Measurements from ENCODE around the gene IARS1.

Gene IARS1

GRCh38 chr9:92276331-92277032 lies 17.0 kb downstream of the IARS1 start:
- Histone ChIP-seq H3K9me2 (replicated peaks; ENCODE audit: low read depth, low read length) (no peaks in the 10 kb centered on the region), H4K20me1 (ENCODE audit: insufficient read depth, low read length, poor library complexity, severe bottlenecking) (peaks cover 16% of the 10 kb centered on the region), H3F3A (ENCODE audit: low read depth) (peaks cover 8% of the 10 kb centered on the region; the same call in 1 of the 2 replicates), H3K4me1 (ENCODE audit: insufficient read depth, low read length, poor library complexity, severe bottlenecking) (peaks cover 11% of the 10 kb centered on the region), H3K9ac (ENCODE audit: low read depth, low read length, poor library complexity, severe bottlenecking) (no peak overlapping the region), H3K4me2 (ENCODE audit: low read depth, low read length, poor library complexity, severe bottlenecking) (peak overlapping the region; percentile 35), H3K36me3 (ENCODE audit: insufficient read depth, low read length) (peaks cover 99% of the 10 kb centered on the region), H3K79me2 (ENCODE audit: insufficient read depth, low read length) (peaks cover 5% of the 10 kb centered on the region; the same call in 1 of the 2 replicates), H3K4me3 (ENCODE audit: low read length, poor library complexity, severe bottlenecking) (no peak overlapping the region), H3K27me3 (ENCODE audit: insufficient read depth, low read length, poor library complexity, severe bottlenecking) (no peaks in the 10 kb centered on the region), H3K9me3 (ENCODE audit: insufficient read depth, low read depth, low read length) (no peaks in the 10 kb centered on the region), H2AFZ (ENCODE audit: low read length) (no peak overlapping the region)
- TF ChIP-seq, protein P1, sequence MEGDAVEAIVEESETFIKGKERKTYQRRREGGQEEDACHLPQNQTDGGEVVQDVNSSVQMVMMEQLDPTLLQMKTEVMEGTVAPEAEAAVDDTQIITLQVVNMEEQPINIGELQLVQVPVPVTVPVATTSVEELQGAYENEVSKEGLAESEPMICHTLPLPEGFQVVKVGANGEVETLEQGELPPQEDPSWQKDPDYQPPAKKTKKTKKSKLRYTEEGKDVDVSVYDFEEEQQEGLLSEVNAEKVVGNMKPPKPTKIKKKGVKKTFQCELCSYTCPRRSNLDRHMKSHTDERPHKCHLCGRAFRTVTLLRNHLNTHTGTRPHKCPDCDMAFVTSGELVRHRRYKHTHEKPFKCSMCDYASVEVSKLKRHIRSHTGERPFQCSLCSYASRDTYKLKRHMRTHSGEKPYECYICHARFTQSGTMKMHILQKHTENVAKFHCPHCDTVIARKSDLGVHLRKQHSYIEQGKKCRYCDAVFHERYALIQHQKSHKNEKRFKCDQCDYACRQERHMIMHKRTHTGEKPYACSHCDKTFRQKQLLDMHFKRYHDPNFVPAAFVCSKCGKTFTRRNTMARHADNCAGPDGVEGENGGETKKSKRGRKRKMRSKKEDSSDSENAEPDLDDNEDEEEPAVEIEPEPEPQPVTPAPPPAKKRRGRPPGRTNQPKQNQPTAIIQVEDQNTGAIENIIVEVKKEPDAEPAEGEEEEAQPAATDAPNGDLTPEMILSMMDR (conservative IDR thresholded peaks at IDR 0.05; ENCODE audit: low read length): no peak
- no peak for TF ChIP-seq EZH2phosphoT487 (IDR thresholded peaks at IDR 0.05; ENCODE audit: borderline replicate concordance)

- no peak overlapping the region for H3K4me2 ChIP-seq (ENCODE audit: low read depth, low read length, poor library complexity, severe bottlenecking)
- H3K9ac ChIP-seq (ENCODE audit: low read depth, low read length, poor library complexity, severe bottlenecking): no peak overlapping the region
- H3K27me3 ChIP-seq (ENCODE audit: insufficient read depth, low read length, poor library complexity, severe bottlenecking): no peaks in the 10 kb centered on the region
- no peak overlapping the region for H3K4me3 ChIP-seq (ENCODE audit: low read length, poor library complexity, severe bottlenecking)
- H3K4me1 ChIP-seq (ENCODE audit: insufficient read depth, low read length, poor library complexity, severe bottlenecking): peaks cover 11% of the 10 kb centered on the region
- H3K79me2 ChIP-seq (ENCODE audit: insufficient read depth, low read length): peaks cover 4% of the 10 kb centered on the region; the same call in 1 of the 2 replicates
- H3F3A ChIP-seq (ENCODE audit: low read depth): peaks cover 8% of the 10 kb centered on the region; the same call in 1 of the 2 replicates
- H4K20me1 ChIP-seq (ENCODE audit: insufficient read depth, low read length, poor library complexity, severe bottlenecking): peaks cover 16% of the 10 kb centered on the region
- H3K9me2 ChIP-seq (replicated peaks; ENCODE audit: low read depth, low read length): no peaks in the 10 kb centered on the region
- no peaks in the 10 kb centered on the region for H3K9me3 ChIP-seq (ENCODE audit: insufficient read depth, low read depth, low read length)
- H2AFZ ChIP-seq (ENCODE audit: low read length): no peak overlapping the region
- TF ChIP-seq, protein P1 (conservative IDR thresholded peaks at IDR 0.05; ENCODE audit: low read length): no peak
- TF ChIP-seq EZH2phosphoT487 (IDR thresholded peaks at IDR 0.05; ENCODE audit: borderline replicate concordance): no peak
- H3K36me3 ChIP-seq (ENCODE audit: insufficient read depth, low read length): peaks cover 99% of the 10 kb centered on the region
Measured at GRCh38 chr9:92275541-92275940, 18.0 kb downstream of the IARS1 start.

DNA sequence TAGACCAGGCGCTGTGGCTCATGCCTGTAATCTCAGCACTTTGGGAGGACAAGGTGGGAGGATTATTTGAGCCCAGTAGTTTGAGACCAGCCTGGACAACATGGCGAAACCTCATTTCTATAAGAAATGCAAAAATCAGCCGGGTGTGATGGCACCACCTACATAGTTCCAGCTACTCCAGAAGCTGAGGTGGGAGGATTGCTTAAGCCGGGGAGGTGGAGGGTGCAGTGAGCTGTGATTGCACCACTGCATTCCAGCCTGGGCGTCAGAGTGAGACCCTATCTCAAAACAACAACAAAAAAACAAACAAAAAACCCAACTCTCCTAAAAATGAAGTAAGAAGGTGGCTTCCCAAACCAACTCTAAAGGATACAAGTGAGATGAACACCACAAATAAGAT lies 23.0 kb downstream of the IARS1 start:
- Histone ChIP-seq H3F3A (ENCODE audit: low read depth) (no peaks in the 10 kb centered on the region), H2AFZ (ENCODE audit: low read length) (no peak overlapping the region), H3K9ac (ENCODE audit: low read depth, low read length, poor library complexity, severe bottlenecking) (no peak overlapping the region), H4K20me1 (ENCODE audit: insufficient read depth, low read length, poor library complexity, severe bottlenecking) (peaks cover 9% of the 10 kb centered on the region), H3K79me2 (ENCODE audit: insufficient read depth, low read length) (peaks cover 4% of the 10 kb centered on the region; the same call in 1 of the 2 replicates), H3K27me3 (ENCODE audit: insufficient read depth, low read length, poor library complexity, severe bottlenecking) (no peaks in the 10 kb centered on the region), H3K4me2 (ENCODE audit: low read depth, low read length, poor library complexity, severe bottlenecking) (no peak overlapping the region), H3K4me3 (ENCODE audit: low read length, poor library complexity, severe bottlenecking) (no peak overlapping the region), H3K9me3 (ENCODE audit: insufficient read depth, low read depth, low read length) (no peaks in the 10 kb centered on the region), H3K9me2 (replicated peaks; ENCODE audit: low read depth, low read length) (no peaks in the 10 kb centered on the region), H3K4me1 (ENCODE audit: insufficient read depth, low read length, poor library complexity, severe bottlenecking) (no peaks in the 10 kb centered on the region), H3K36me3 (ENCODE audit: insufficient read depth, low read length) (peaks cover 99% of the 10 kb centered on the region)
- TF ChIP-seq EZH2phosphoT487 (IDR thresholded peaks at IDR 0.05; ENCODE audit: borderline replicate concordance): no peak
- TF ChIP-seq, protein P1 (conservative IDR thresholded peaks at IDR 0.05; ENCODE audit: low read length): no peak
